SKM-1 treated with dmso at 0.1 percent for 144 hours (cell line): ENCODE measurements around the gene ABCD4.
"Not testable (repeated sequence)": the region's sequence is repeated elsewhere in the genome, so short reads cannot be mapped to it uniquely, and the experiment has no call there.

Experiments used
- DNase-seq: peaks from one replicate; lab custom pipeline; 2025; ENCODE audit not compliant: unreplicated experiment; lab: John Stamatoyannopoulos, UW

The ABCD4 gene

GRCh38 chr14:74308695-74309094 is 6.0 kb upstream of the ABCD4 start:
- no peak for DNase-seq

- peak; percentile 10 for DNase-seq
These were observed 544 bp downstream of the ABCD4 start for GRCh38 chr14:74302152-74302628.

GRCh38 chr14:74301594-74302151 is 1.1 kb downstream of the ABCD4 start:
- no peak for DNase-seq

DNA sequence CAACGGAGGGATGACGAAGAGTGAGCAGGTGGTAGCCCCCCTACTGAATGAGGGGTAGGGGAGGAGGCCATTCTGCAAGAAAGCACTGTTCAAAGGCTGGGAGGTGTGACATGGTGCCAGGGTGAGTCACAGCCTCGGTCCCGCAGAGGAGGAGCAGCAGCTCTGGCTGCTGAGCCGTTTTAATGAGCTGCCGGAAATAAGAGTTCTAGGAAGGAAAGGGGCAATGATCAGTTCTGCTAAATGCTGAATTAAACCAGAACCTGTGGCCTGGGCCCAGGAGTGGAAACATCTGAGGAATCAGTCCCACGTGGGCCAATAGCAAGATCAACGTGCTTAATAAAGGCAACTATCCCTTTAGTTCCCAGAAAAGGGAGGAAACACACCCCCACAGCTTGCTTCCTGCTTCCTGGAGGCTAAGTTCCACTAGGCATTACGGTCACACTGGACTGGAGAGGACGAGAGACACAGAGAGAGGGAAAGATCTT is 3.6 kb downstream of the ABCD4 start:
- no peak for DNase-seq

DNA sequence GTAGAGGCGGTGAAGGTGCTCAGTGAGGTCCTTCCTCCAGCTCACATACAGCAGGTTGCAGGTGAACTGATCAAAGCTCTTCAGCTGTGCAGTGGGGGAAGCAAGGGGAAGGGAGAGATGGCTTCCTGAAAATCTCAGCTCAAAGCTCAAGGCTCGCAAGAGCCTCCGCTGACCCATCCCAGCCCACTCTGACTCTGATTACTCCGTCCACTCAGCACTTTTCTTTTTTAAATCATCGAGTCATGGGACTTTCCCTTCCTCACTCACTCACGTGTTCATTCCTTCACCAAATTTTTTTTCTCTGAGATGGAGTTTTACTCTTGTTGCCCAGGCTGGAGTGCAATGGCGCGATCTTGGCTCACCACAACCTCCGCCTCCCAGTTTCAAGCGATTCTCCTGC is 4.7 kb downstream of the ABCD4 start:
- no peak for DNase-seq

DNA sequence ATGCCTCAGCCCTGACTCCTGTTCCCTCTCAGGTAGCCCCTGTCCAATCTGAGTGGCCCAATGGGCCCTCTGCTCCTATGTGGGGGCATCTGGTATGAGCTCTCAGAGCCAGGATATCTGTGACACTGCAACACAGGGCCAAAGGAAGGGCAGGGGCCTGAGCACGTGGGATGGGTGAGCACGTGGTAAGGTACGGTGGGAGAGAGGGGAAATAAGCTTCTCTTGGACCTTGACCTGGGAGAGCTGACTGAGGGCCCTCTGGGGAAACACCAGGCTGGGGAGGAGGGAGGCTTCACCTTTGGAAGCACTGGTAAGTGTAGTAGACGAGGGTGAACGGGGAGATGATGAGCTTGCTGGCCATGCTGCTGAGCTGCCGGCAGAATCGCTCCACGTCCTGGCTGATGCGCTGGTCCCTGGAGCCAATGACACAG is 6.7 kb downstream of the ABCD4 start:
- no peak for DNase-seq

- no peak for DNase-seq
These were observed 9.1 kb downstream of the ABCD4 start for GRCh38 chr14:74293606-74294005.

DNA sequence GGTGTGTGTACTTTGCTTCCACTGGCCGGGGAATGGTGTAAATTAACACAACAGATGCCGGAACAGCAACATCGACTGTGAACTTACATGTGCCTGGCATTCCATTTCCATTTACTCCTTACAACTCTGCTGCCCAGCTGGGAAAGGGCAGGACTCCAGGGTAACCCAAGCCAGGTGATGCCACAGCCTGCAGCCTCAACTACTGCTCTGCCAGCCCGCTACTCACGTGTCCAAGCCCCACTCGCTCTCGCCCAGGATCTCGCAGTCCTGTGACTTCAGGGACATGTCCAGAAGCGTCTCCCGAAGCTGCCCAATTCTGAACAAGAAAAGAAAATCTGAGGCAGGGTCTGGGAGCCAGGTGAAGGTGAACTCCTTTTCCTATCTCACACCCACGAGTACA is 10.7 kb downstream of the ABCD4 start:
- no peak for DNase-seq

GRCh38 chr14:74290415-74290814 is 12.3 kb downstream of the ABCD4 start:
- DNase-seq, result no peak

GRCh38 chr14:74289801-74290200 is 12.9 kb downstream of the ABCD4 start:
- DNase-seq, result no peak

DNA sequence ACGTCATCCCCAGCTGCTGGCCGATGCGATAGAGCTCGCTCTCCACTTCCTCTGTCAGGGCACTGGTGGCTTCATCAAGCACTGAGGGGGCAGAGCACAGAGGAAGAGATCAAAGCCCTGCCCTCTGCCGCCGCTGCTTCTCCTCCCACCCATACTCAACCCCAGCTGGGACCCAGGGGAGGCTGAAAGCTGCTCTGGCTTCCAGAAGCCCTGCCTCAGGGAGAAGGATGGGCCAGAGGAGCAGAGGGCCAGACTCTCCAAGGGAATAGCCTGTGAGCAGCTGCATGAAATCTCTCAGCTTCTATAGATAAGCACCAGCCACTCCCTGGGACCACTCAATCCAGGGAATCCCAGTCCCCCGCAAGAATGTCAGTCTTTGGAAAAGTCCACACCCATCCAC is 16.0 kb downstream of the ABCD4 start:
- DNase-seq, result no peak

DNA sequence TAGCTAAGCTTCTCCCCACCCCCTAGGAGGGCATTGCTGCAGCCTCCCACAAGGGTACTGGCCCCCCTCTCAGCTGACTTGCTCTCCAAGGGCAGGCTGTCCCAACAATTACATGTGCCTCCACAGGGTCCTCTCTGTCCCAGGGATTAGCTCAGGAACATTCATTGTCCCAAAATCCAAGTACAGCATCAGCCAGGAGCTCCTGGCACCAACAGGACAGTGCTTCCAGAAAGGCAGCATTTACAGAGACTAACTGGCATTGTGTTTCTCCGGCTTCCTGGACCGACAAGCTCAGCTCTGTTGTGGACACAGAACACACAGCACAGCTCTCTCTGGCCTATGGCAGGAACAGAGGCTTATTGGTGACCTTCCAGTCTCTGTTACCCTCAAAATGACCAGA is 21.7 kb downstream of the ABCD4 start:
- no peak for DNase-seq

GRCh38 chr14:74278080-74278479 is 24.7 kb downstream of the ABCD4 start:
- DNase-seq, result no peak

DNA sequence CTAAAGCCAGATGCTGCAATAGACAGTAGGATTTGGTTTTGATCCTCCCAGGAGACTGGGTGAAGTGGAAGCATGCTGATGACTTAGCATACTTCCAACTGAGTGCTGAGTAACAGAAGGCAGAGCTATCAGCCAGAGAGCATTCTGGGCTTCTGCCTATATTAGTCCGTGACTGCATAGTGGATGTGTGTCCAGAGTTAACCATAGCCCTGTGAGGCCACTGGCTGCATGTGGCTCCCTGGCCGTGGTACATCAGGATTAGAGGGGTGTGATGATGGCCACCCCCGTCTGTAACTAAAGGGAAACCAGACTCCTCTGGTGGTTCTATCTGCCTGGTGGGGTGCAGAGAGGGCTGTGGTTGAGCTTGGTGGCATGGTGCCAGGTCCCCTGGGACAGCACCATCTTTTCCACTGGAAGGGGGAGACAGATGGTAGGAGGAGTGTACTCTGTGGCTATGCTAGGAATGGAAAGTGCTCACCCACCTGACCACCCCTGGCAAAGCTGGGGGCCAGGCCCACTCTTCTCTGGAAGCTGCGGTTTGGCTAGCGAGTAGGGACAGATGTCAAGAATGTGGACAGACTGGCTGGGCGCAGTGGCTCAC is 27.4 kb downstream of the ABCD4 start:
- DNase-seq, result no peak

DNA sequence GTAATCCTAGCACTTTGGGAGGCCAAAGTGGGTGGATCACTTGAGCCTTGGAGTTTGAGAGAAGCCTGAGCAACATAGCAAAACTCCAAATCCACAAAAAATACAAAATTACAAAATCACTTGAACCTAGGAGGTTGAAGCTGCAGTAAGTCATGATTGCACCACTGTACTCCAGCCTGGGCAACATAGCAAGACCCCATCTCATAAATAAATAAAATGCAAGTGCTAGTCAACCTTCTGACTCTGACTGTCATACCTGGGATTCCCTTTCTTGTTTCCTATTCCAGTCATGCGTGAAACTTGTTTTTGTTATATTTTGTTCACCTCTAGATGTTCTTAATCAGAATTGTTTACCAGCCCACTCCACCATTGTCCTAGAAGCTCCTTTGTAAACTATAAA is 31.4 kb downstream of the ABCD4 start:
- DNase-seq, result no peak

- not testable (repeated sequence) for DNase-seq
These were observed 32.2 kb downstream of the ABCD4 start for GRCh38 chr14:74270382-74271177.

DNA sequence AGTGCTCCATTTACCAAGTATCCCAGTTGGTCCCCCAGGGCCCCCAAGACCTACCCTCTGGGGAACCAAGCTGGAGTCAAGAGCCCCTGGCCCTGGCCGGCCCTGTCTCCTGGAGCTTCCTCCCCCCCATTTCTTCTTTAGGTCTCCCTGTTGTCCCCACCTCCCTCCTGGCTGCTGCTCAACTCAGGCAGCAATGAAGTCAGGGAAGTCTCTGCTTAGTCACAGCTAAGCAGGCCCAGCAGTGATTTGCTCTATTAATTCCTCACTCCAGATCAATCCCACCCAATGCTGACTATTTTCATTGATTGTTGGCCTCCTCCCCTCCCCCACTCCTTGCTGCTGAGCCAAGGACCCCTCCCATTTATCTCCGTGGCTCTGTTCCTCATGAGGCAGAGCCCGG is 35.1 kb downstream of the ABCD4 start:
- DNase-seq, result no peak

- no peak for DNase-seq
These were observed 37.3 kb downstream of the ABCD4 start for GRCh38 chr14:74265301-74265965.

- DNase-seq, result no peak
These were observed 38.8 kb downstream of the ABCD4 start for GRCh38 chr14:74263921-74264320.

DNA sequence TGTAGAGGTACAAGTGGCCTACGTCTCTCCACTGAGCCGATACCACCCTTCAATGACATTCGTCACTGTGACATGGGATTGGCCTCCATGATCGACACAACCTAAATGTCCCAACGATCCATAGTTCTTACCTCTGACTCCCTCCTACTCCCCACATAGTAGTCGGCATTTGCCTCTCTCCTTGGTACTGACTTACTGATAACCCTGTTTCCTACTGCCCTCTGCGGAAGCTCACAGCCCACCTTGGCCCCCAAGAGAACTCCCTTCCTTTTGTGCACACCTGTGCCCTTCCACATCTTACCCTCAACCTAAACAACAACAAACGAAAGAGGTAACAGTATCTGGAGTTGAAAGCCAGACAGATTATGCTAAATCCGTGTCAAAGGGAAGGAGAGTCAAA is 39.6 kb downstream of the ABCD4 start:
- no peak for DNase-seq

GRCh38 chr14:74262076-74262475 is 40.7 kb downstream of the ABCD4 start:
- DNase-seq, result no peak

GRCh38 chr14:74261288-74261687 is 41.4 kb downstream of the ABCD4 start:
- no peak for DNase-seq
